K562 (cell line): ENCODE data around the gene ANKRD24. TPM values are rescaled to one million over a fixed set of nuclear protein-coding genes. Genes with fewer than 3 reads are reported as not detected.
A peak's percentile ranks its signal among the peaks of the same experiment; 100 is the strongest.

ENCODE experiments used
- ARID3B ChIP-seq: fragments of 250-450 bp; sonication (Bioruptor Pico); IDR thresholded peaks from 2 replicates; pipeline ENCODE4 v1.4.0; 2020; ENCODE audit warnings: borderline replicate concordance
- ATF1 ChIP-seq, 2 experiments: fragments of 450-650 bp in 1 of 2; IDR thresholded peaks; 2 replicates each; pipeline ENCODE4 v1.6.1; 2016; ENCODE audit warnings: missing compliant biosample characterization in 1 of 2, missing genetic modification characterization in 1 of 2
- ATF2 ChIP-seq: sonication (generic); formaldehyde crosslinking; IDR thresholded peaks from 2 replicates; pipeline ENCODE4 v1.8.1; 2022; ENCODE audit warnings: missing genetic modification reagents
- CBX5 ChIP-seq: IDR thresholded peaks from 2 replicates; pipeline ENCODE4 v1.6.1; 2014; ENCODE audit warnings: low read depth, borderline replicate concordance
- COPS2 ChIP-seq: fragments of 450-650 bp; conservative IDR thresholded peaks from 2 replicates; pipeline ENCODE4 v1.6.1; 2016; ENCODE audit warnings: mild to moderate bottlenecking, moderate library complexity
- DACH1 ChIP-seq: fragments of 450-650 bp; IDR thresholded peaks from 2 replicates; pipeline ENCODE4 v1.6.1; 2018; ENCODE audit not compliant: partially characterized antibody
- E2F4 ChIP-seq: sonication (generic); formaldehyde crosslinking; IDR thresholded peaks from 2 replicates; pipeline ENCODE4 v1.8.0; 2022; ENCODE audit warnings: mild to moderate bottlenecking, low read depth, missing genetic modification reagents
- ELF1 ChIP-seq: fragments of 200-800 bp; sonication (Bioruptor generic); IDR thresholded peaks from 2 replicates; pipeline ENCODE4 v1.6.1; 2016; ENCODE audit warnings: missing genetic modification characterization, missing compliant biosample characterization
- HES1 ChIP-seq: fragments of 450-650 bp; IDR thresholded peaks from 2 replicates; pipeline ENCODE4 v1.6.1; 2016; ENCODE audit warnings: low read depth, mild to moderate bottlenecking, moderate library complexity
- HLTF ChIP-seq: fragments of 450-650 bp; IDR thresholded peaks from 2 replicates; pipeline ENCODE4 v1.6.1; 2016
- HOXB6 ChIP-seq: fragments of 250-450 bp; sonication (Bioruptor Pico); IDR thresholded peaks from 2 replicates; pipeline ENCODE4 v1.5.1; 2022; ENCODE audit warnings: mild to moderate bottlenecking, borderline replicate concordance
- KDM1A ChIP-seq, 2 experiments: fragments of 450-650 bp; IDR thresholded peaks; 2 replicates each; pipeline ENCODE4 v1.6.1; 2016; ENCODE audit warnings: mild to moderate bottlenecking in 2 of 2
- MXD1 ChIP-seq: fragments of 250-450 bp; sonication (Bioruptor Pico); IDR thresholded peaks from 2 replicates; pipeline ENCODE4 v1.8.0; 2021; ENCODE audit warnings: borderline replicate concordance, mild to moderate bottlenecking, moderate library complexity; ENCODE audit not compliant: poor library complexity, severe bottlenecking
- NCOR1 ChIP-seq: fragments of 450-650 bp; IDR thresholded peaks from 2 replicates; pipeline ENCODE4 v1.6.1; 2016; ENCODE audit warnings: mild to moderate bottlenecking, moderate library complexity
- PHF20 ChIP-seq: fragments of 450-650 bp; IDR thresholded peaks from 2 replicates; pipeline ENCODE4 v1.6.1; 2018; ENCODE audit not compliant: partially characterized antibody
- RAD21 ChIP-seq, 2 experiments: fragments of 250-450 bp in 1 of 2; fragments of 450-650 bp in 1 of 2; sonication (Bioruptor Pico) in 1 of 2; formaldehyde crosslinking in 1 of 2; IDR thresholded peaks in 1 of 2; conservative IDR thresholded peaks in 1 of 2; 2 replicates each; pipeline versions ENCODE4 v1.4.0 to v1.8.0; 2020 to 2022; ENCODE audit warnings: mild to moderate bottlenecking in 2 of 2, moderate library complexity in 1 of 2
- RFX1 ChIP-seq: fragments of 450-650 bp; IDR thresholded peaks from 2 replicates; pipeline ENCODE4 v1.6.1; 2016; ENCODE audit warnings: mild to moderate bottlenecking, moderate library complexity
- TEAD1 ChIP-seq, 2 experiments: fragments of 450-650 bp in 1 of 2; sonication (generic) in 1 of 2; formaldehyde crosslinking; IDR thresholded peaks; 2 replicates each; pipeline versions ENCODE4 v1.4.0 to v1.8.0; 2020 to 2022; ENCODE audit warnings: mild to moderate bottlenecking in 2 of 2, missing genetic modification reagents in 1 of 2
- YY1 ChIP-seq, 3 experiments: IDR thresholded peaks; 2 replicates each; pipeline ENCODE4 v1.6.1; 2011; ENCODE audit warnings: low read length in 2 of 3, mild to moderate bottlenecking in 2 of 3, moderate library complexity in 2 of 3, borderline replicate concordance in 1 of 3, control low read depth in 1 of 3, low read depth in 1 of 3; ENCODE audit not compliant: insufficient read depth in 3 of 3, insufficient replicate concordance in 2 of 3, control insufficient read depth in 1 of 3, insufficient read length in 1 of 3; ENCODE audit errors: extremely low read depth in 1 of 3
- ZNF253 ChIP-seq: fragments of 250-450 bp; sonication (Bioruptor Pico); conservative IDR thresholded peaks from 2 replicates; pipeline ENCODE4 v1.6.1; 2021; ENCODE audit warnings: mild to moderate bottlenecking
- ZNF431 ChIP-seq: sonication (generic); formaldehyde crosslinking; IDR thresholded peaks from 2 replicates; pipeline ENCODE4 v1.8.0; 2022; ENCODE audit warnings: mild to moderate bottlenecking, missing genetic modification reagents
- ZNF551 ChIP-seq: fragments of 250-450 bp; sonication (Bioruptor Pico); IDR thresholded peaks from 2 replicates; pipeline ENCODE4 v1.5.0; 2021; ENCODE audit warnings: mild to moderate bottlenecking, moderate library complexity
- polyA plus RNA-seq, 8 experiments: library from polyadenylated mRNA; depleted of rRNA in 4 of 8; stranded (reverse) in 5 of 8; unstranded in 3 of 8; fragments of >200 nt; fragmentation: Nextera tagmentation in 2 of 8; fragmentation: Illumina TruSeq in 1 of 8; extraction: Ambion mirVana in 2 of 8; extraction: Trizol in 1 of 8; gene quantifications; 2 replicates each; pipeline versions ENCODE4 v1.2.1 to v1.2.3, GENCODE V29; 2011 to 2014; ENCODE audit warnings: inconsistent platforms in 1 of 8, missing spikeins in 1 of 8
- total RNA-seq, 7 experiments: library from RNA; depleted of rRNA in 6 of 7; stranded (reverse); fragments of >200 nt in 6 of 7; fragmentation: Illumina TruSeq in 2 of 7; extraction: Trizol in 2 of 7; gene quantifications; 2 replicates each; pipeline versions ENCODE4 v1.2.1 to v1.2.3, GENCODE V29; 2011 to 2021; ENCODE audit warnings: low replicate concordance in 1 of 7

The ANKRD24 gene
- total and polyA plus RNA-seq, 9 of the 15 experiments (the other 6 are each of a cell fraction or from before 2014, with no cell fraction given), result 0.07 to 0.12 (median 0.09) TPM; not detected in 5

GRCh38 chr19:4172861-4173473 lies 9.5 kb upstream of the ANKRD24 start (continued):
- TF ChIP-seq ZNF551 (CRISPR knock-in tag), result no peak
- TF ChIP-seq COPS2, result no peak
- no peak for TF ChIP-seq HOXB6 (CRISPR knock-in tag)
- no peak for TF ChIP-seq CBX5
- no peak for TF ChIP-seq ZNF253
- TF ChIP-seq RFX1, result no peak
- no peak for TF ChIP-seq TEAD1 (CRISPR knock-in tag; IDR thresholded peaks at IDR 0.05)
- no peak for TF ChIP-seq PHF20
- TF ChIP-seq KDM1A (IDR thresholded peaks at IDR 0.05), result no peak
- TF ChIP-seq YY1 (IDR thresholded peaks at IDR 0.05; ENCODE audit: borderline replicate concordance in 1 of 3, control insufficient read depth in 1 of 3, extremely low read depth in 1 of 3, insufficient read depth in 3 of 3, insufficient read length in 1 of 3, insufficient replicate concordance in 2 of 3, low read depth in 1 of 3, low read length in 2 of 3), result peak in 1 of 3 experiments; percentile 24
- no peak for TF ChIP-seq ARID3B (CRISPR knock-in tag)
- TF ChIP-seq RAD21 (CRISPR knock-in tag; conservative IDR thresholded peaks at IDR 0.05 in 1 of 2, IDR thresholded peaks at IDR 0.05 in 1 of 2), result no peak
- TF ChIP-seq HES1, result no peak
- no peak for TF ChIP-seq ATF2
- TF ChIP-seq MXD1, result no peak
- TF ChIP-seq DACH1, result no peak
- TF ChIP-seq HLTF, result no peak
- TF ChIP-seq ATF1 (CRISPR knock-in tag; IDR thresholded peaks at IDR 0.05), result no peak
- no peak for TF ChIP-seq ATF1 (tag; IDR thresholded peaks at IDR 0.05)
- TF ChIP-seq NCOR1, result no peak
- peak; percentile 71; the same call in 1 of the 2 replicates for TF ChIP-seq E2F4
- no peak for TF ChIP-seq ELF1
- no peak for TF ChIP-seq ZNF431 (CRISPR knock-in tag)
